Measurements from ENCODE around the gene FHL3.

FHL3 gene

GRCh38 chr1:38012363-38013226 is 7.3 kb upstream of the FHL3 start, which contains the start of gene UTP11:
Gene UTP11 (plus strand): TSS chr1:38012734. CDS start chr1:38012803, 69 bp downstream.
- peak within 1 kb of the TSS; percentile 81; the same call in 1 of the 2 replicates for H3K4me3 ChIP-seq (ENCODE audit: low read length)

GRCh38 chr1:38009841-38010180 is 4.5 kb upstream of the FHL3 start:
- no CpG with 5 or more reads among the region's 6 CpGs for WGBS (ENCODE audit: insufficient coverage, insufficient read length)

More at GRCh38 chr1:38012363-38013226, 7.3 kb upstream of the FHL3 start, which contains the start of gene UTP11:
- Histone ChIP-seq H3K27ac (ENCODE audit: low read length) (no peak within 1 kb of the TSS), H3K9me3 (ENCODE audit: control insufficient read depth, insufficient read depth, low read length) (no peaks in the 10 kb centered on the region), H3K4me1 (ENCODE audit: control insufficient read depth, insufficient read depth, low read length) (no peaks in the 10 kb centered on the region), H3K27me3 (ENCODE audit: control insufficient read depth, insufficient read depth, low read length) (no peaks in the 10 kb centered on the region), H3K36me3 (ENCODE audit: control insufficient read depth, insufficient read depth, low read length) (peaks cover 16% of the 10 kb centered on the region; the same call in 1 of the 2 replicates)
- DNase-seq (ENCODE audit: low read depth, low spot score), result peak; percentile 92
- WGBS (ENCODE audit: insufficient coverage, insufficient read length), result no CpG with 5 or more reads among the region's 49 CpGs

DNA sequence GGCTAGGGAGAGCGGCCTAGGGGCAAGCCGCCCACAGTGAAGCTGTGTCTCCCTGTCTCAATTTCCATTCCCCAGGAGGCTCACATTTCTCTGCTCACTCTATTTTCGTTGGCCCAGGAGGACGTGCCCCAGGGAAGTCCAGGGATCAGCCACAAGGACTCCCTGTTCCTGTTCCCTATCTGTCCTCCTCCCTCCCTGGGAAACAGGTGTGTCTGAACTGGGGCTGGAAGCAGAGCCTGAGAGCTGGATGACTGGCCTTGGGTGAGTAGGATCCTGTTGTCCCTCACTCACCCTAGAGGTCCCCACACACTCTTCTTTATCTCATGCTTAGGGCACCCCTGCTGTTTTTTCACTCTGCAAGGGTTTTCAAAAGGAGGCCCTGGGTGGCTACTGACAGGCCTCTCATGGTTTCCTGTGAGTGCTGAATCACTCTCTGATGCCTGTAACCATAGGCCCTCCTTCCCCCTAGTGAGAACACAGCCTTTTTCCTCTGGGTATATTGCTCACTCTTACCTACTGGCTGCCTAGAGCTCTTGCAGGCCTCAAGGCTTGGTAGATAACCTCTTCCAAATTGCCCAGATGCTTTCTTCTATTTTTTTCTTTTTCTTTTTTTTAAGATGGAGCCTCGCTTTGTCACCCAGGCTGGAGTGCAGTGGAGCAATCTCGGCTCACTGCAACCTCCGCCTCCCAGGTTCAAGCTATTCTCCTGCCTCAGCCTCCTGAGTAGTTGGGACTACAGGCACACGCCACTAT is 4.0 kb upstream of the FHL3 start:
- Histone ChIP-seq H3K9me3 (ENCODE audit: control insufficient read depth, insufficient read depth, low read length) (no peaks in the 10 kb centered on the region), H3K36me3 (ENCODE audit: control insufficient read depth, insufficient read depth, low read length) (0 out of 2 replicates have a peak, but pooled peaks cover 2% of the 10 kb centered on the region), H3K4me1 (ENCODE audit: control insufficient read depth, insufficient read depth, low read length) (peaks cover 4% of the 10 kb centered on the region), H3K27ac (ENCODE audit: low read length) (no peak overlapping the region), H3K4me3 (ENCODE audit: low read length) (no peak overlapping the region), H3K27me3 (ENCODE audit: control insufficient read depth, insufficient read depth, low read length) (no peaks in the 10 kb centered on the region)
- WGBS (ENCODE audit: insufficient coverage, insufficient read length), result no CpG with 5 or more reads among the region's 8 CpGs
- no peak for DNase-seq (ENCODE audit: low read depth, low spot score)

More at GRCh38 chr1:38009841-38010180, 4.5 kb upstream of the FHL3 start:
- Histone ChIP-seq H3K27ac (ENCODE audit: low read length) (no peak overlapping the region), H3K4me1 (ENCODE audit: control insufficient read depth, insufficient read depth, low read length) (peaks cover 3% of the 10 kb centered on the region; the same call in 1 of the 2 replicates), H3K9me3 (ENCODE audit: control insufficient read depth, insufficient read depth, low read length) (no peaks in the 10 kb centered on the region), H3K4me3 (ENCODE audit: low read length) (no peak overlapping the region), H3K27me3 (ENCODE audit: control insufficient read depth, insufficient read depth, low read length) (no peaks in the 10 kb centered on the region), H3K36me3 (ENCODE audit: control insufficient read depth, insufficient read depth, low read length) (0 out of 2 replicates have a peak, but pooled peaks cover 2% of the 10 kb centered on the region)
- DNase-seq (ENCODE audit: low read depth, low spot score), result no peak

DNA sequence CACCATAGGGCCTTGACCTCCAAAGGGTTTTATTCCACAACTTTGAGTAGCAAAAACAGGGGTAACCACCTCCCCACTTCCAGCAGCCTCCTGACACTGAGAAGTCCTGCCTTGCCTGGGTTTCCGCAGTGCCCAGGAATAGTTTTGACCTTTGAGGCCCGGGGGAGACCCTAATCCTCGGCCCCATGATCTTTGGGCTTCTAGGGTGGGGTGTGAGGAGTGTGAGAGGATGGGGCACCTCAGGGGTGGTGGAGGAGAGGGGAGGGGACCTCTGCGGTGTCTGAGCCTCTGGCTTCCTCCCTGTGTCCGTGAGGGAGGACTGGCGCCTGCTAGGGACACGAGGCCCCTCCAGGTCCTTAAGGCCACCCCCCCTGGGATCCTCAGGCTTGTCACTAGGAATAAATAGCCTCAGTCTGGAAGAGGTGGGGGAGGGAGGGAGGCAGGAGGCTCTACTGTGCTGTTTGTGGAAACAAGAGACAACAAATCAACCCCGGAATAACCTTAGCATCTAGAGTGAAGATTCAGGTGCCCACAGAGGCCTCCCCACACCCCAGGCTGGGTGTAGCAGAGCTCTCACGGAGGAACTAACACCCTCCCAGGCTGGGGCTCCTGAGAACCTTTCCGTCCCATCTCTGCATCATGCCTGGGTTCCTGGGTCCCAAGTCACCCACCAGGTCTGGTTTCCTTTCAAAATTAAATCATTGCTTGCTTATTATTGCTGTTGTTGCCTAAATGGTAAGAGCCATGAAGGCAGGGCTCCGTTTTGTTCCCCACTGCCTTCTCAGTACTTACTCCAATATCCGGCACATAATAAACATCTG is 904 bp upstream of the FHL3 start:
- Histone ChIP-seq H3K36me3 (ENCODE audit: control insufficient read depth, insufficient read depth, low read length) (no peaks in the 10 kb centered on the region), H3K27me3 (ENCODE audit: control insufficient read depth, insufficient read depth, low read length) (no peaks in the 10 kb centered on the region), H3K4me3 (ENCODE audit: low read length) (no peak overlapping the region), H3K9me3 (ENCODE audit: control insufficient read depth, insufficient read depth, low read length) (no peaks in the 10 kb centered on the region), H3K27ac (ENCODE audit: low read length) (no peak overlapping the region), H3K4me1 (ENCODE audit: control insufficient read depth, insufficient read depth, low read length) (peaks cover 14% of the 10 kb centered on the region)
- WGBS (ENCODE audit: insufficient coverage, insufficient read length), result no CpG with 5 or more reads among the region's 12 CpGs
- no peak for DNase-seq (ENCODE audit: low read depth, low spot score)

DNA sequence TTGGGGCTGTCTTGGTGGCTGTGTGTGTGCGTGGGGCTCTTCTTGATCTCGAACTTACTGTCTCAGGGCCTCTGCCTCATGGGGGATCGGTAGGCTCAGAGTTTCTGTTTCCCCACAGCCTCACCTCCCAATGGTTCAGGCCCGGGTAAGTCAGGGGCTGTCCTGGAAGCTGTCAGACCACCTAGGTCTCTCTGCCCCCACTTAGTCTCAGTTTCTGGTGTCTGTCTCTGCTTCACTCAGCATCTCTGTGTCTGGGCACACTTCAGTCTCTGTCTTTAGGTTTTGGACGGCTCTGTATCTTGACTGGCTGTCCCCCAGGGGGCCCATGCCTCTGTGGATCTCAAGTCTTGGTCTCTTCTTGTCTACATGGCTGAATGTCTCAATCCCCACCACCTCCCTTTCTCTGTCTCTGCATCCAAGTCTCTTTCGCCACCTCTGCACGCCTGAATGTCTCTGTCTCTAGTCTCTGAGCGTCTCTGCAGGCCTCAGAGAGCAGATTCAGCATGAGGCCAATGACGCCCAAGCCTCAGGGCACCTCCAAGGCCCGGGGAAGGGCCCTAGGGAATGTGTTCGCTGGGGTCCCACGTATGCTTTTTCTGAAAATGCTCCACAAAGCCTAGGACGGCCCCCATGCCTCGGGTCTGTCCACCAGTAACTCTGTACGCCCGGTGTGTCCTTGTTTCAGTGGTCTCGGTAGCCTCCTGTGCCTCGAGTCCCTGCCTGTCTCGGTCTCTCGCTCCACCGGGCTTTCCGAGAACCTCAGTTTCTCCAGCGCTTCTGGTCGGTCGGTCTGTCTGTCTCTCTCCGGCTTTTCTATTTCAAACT is 818 bp downstream of the FHL3 start:
- WGBS (ENCODE audit: insufficient coverage, insufficient read length), result no CpG with 5 or more reads among the region's 26 CpGs
- no peak for DNase-seq (ENCODE audit: low read depth, low spot score)
- Histone ChIP-seq H3K36me3 (ENCODE audit: control insufficient read depth, insufficient read depth, low read length) (no peaks in the 10 kb centered on the region), H3K27ac (ENCODE audit: low read length) (no peak overlapping the region), H3K4me1 (ENCODE audit: control insufficient read depth, insufficient read depth, low read length) (peaks cover 27% of the 10 kb centered on the region), H3K9me3 (ENCODE audit: control insufficient read depth, insufficient read depth, low read length) (no peaks in the 10 kb centered on the region), H3K27me3 (ENCODE audit: control insufficient read depth, insufficient read depth, low read length) (no peaks in the 10 kb centered on the region), H3K4me3 (ENCODE audit: low read length) (peak overlapping the region; percentile 58; the same call in 1 of the 2 replicates)

DNA sequence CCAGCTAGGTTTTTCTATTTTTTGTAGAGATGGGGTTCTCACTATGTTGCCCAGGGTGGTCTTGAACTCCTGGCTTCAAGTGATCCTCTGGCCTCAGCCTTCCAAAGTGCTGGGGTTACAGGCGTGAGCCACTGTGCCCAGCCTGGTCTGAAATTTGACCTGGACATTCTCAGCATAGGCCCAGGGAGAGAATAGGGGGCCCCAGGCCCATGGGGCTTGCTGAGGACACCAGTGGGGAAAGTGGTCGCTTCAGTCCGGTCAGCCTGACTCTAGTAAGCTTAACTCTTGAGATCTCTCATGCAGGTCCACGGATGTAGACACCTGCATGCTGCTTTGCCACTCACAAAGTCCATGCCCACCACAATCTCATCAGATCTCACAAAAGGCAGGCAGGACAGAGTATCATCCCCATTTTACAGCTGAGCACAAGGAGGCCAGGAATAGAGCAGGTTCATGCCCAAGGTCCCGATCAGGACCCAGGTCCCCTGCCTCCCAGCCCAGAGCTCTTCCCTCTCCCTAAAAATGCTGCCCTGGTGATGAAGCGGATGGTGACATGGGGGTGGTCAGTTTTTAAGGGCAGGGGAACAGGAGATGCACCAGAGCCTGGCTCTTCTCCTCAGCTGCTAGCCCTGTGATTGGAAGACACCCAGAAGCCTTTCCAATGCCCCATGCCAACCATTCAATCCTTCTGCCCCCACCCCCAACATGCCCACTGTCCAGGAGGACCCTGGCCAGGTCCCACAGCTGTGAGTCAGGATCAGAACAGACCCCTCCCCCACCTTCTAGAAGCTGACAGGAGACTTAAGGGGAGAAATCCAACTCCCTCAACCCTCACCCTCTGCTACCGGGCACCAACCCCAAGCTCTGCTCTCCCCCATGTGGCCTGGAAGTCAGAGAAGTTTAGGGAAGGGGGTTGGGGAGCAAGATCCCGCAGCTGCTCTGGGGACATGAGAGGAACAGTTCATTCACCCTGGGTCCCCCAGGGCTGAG is 1.8 kb downstream of the FHL3 start:
- Histone ChIP-seq H3K4me3 (ENCODE audit: low read length) (no peak overlapping the region), H3K27me3 (ENCODE audit: control insufficient read depth, insufficient read depth, low read length) (no peaks in the 10 kb centered on the region), H3K4me1 (ENCODE audit: control insufficient read depth, insufficient read depth, low read length) (peaks cover 30% of the 10 kb centered on the region), H3K9me3 (ENCODE audit: control insufficient read depth, insufficient read depth, low read length) (no peaks in the 10 kb centered on the region), H3K27ac (ENCODE audit: low read length) (no peak overlapping the region), H3K36me3 (ENCODE audit: control insufficient read depth, insufficient read depth, low read length) (no peaks in the 10 kb centered on the region)
- WGBS (ENCODE audit: insufficient coverage, insufficient read length), result no CpG with 5 or more reads among the region's 8 CpGs
- no peak for DNase-seq (ENCODE audit: low read depth, low spot score)

GRCh38 chr1:38000529-38001455 is 4.5 kb downstream of the FHL3 start:
- Histone ChIP-seq H3K9me3 (ENCODE audit: control insufficient read depth, insufficient read depth, low read length) (no peaks in the 10 kb centered on the region), H3K4me1 (ENCODE audit: control insufficient read depth, insufficient read depth, low read length) (peaks cover 30% of the 10 kb centered on the region), H3K27me3 (ENCODE audit: control insufficient read depth, insufficient read depth, low read length) (no peaks in the 10 kb centered on the region), H3K36me3 (ENCODE audit: control insufficient read depth, insufficient read depth, low read length) (peaks cover 9% of the 10 kb centered on the region; the same call in 1 of the 2 replicates), H3K27ac (ENCODE audit: low read length) (no peak overlapping the region), H3K4me3 (ENCODE audit: low read length) (no peak overlapping the region)
- peak; percentile 66 for DNase-seq (ENCODE audit: low read depth, low spot score)
- no CpG with 5 or more reads among the region's 13 CpGs for WGBS (ENCODE audit: insufficient coverage, insufficient read length)

GRCh38 chr1:38000233-38000528 is 5.1 kb downstream of the FHL3 start:
- H3K4me1 ChIP-seq (ENCODE audit: control insufficient read depth, insufficient read depth, low read length), result peaks cover 30% of the 10 kb centered on the region
- H3K27me3 ChIP-seq (ENCODE audit: control insufficient read depth, insufficient read depth, low read length), result no peaks in the 10 kb centered on the region
- DNase-seq (ENCODE audit: low read depth, low spot score), result no peak
- no CpG with 5 or more reads among the region's 2 CpGs for WGBS (ENCODE audit: insufficient coverage, insufficient read length)
- H3K36me3 ChIP-seq (ENCODE audit: control insufficient read depth, insufficient read depth, low read length), result peaks cover 9% of the 10 kb centered on the region; the same call in 1 of the 2 replicates
- no peaks in the 10 kb centered on the region for H3K9me3 ChIP-seq (ENCODE audit: control insufficient read depth, insufficient read depth, low read length)
- no peak overlapping the region for H3K27ac ChIP-seq (ENCODE audit: low read length)
- no peak overlapping the region for H3K4me3 ChIP-seq (ENCODE audit: low read length)

Measured in iPS DF 6.9 (cell line).